Airway epithelial cell (primary cell): ENCODE data around the gene PRAMEF9. TPM values are rescaled to one million over a fixed set of nuclear protein-coding genes. Genes with fewer than 3 reads are reported as not detected.

Experiments
- total RNA-seq: library from RNA; depleted of rRNA; stranded (reverse); fragments of >200 nt; gene quantifications from 2 replicates; pipeline ENCODE4 v1.2.3, GENCODE V29; 2015

Gene PRAMEF9
- total RNA-seq: not detected in 2 replicates

GRCh38 chr1:13171548-13171947 is at the start of gene PRAMEF9:
Gene PRAMEF9, plus strand, starts transcription at chr1:13171848. Its CDS starts 3,433 bp downstream, at chr1:13175281.

GRCh38 chr1:13155909-13156308 is 15.7 kb upstream of the PRAMEF9 start, which contains the start of gene PRAMEF26:
Gene PRAMEF26, minus strand, starts transcription at chr1:13156009. Its CDS starts 2,914 bp downstream, at chr1:13153095.

GRCh38 chr1:13165531-13165930 is 6.1 kb upstream of the PRAMEF9 start, which contains the start of gene HNRNPCL4:
Gene HNRNPCL4, minus strand, starts transcription at chr1:13165631. Its CDS starts 164 bp downstream, at chr1:13165467.

GRCh38 chr1:13201309-13201708 is 29.7 kb downstream of the PRAMEF9 start, which contains the start of gene PRAMEF13:
Gene PRAMEF13, minus strand, starts transcription at chr1:13201409. Its CDS starts 1,820 bp downstream, at chr1:13199589.

GRCh38 chr1:13225675-13226204 is 54.1 kb downstream of the PRAMEF9 start, which contains the start of gene PRAMEF18:
Gene PRAMEF18, minus strand, starts transcription at chr1:13226154. Its CDS starts 48 bp downstream, at chr1:13226106.

Other genes with a start within 250 kb of the PRAMEF9 start
- gene PRAMEF6, start 224.3 kb upstream of the PRAMEF9 start, total RNA-seq: not detected in 2 replicates
- not detected in 2 replicates for gene PRAMEF27, start 115.3 kb upstream of the PRAMEF9 start, total RNA-seq
- gene HNRNPCL3, start 111.1 kb upstream of the PRAMEF9 start, total RNA-seq: not detected in 2 replicates
- not detected in 2 replicates for gene PRAMEF25, start 101.1 kb upstream of the PRAMEF9 start, total RNA-seq
- not detected in 2 replicates for gene HNRNPCL2, start 55.0 kb upstream of the PRAMEF9 start, total RNA-seq
- not detected in 2 replicates for gene PRAMEF26, start 15.8 kb upstream of the PRAMEF9 start, total RNA-seq
- not detected in 2 replicates for gene HNRNPCL4, start 6.2 kb upstream of the PRAMEF9 start, total RNA-seq
- gene PRAMEF13, start 29.6 kb downstream of the PRAMEF9 start, total RNA-seq: not detected in 2 replicates
- not detected in 2 replicates for gene PRAMEF18, start 54.3 kb downstream of the PRAMEF9 start, total RNA-seq
- not detected in 2 replicates for gene PRAMEF5, start 82.3 kb downstream of the PRAMEF9 start, total RNA-seq
- gene PRAMEF8, start 113.3 kb downstream of the PRAMEF9 start, total RNA-seq: not detected in 2 replicates
- gene PRAMEF33, start 131.7 kb downstream of the PRAMEF9 start, total RNA-seq: not detected in 2 replicates
- gene PRAMEF15, start 143.7 kb downstream of the PRAMEF9 start, total RNA-seq: not detected in 2 replicates
- not detected in 2 replicates for gene PRAMEF14, start 175.3 kb downstream of the PRAMEF9 start, total RNA-seq
- gene PRAMEF19, start 200.1 kb downstream of the PRAMEF9 start, total RNA-seq: not detected in 2 replicates
- gene PRAMEF17, start 217.8 kb downstream of the PRAMEF9 start, total RNA-seq: not detected in 2 replicates
- gene PRAMEF20, start 238.6 kb downstream of the PRAMEF9 start, total RNA-seq: not detected in 2 replicates